Measurements from ENCODE around the gene CYB5R4.

DNA sequence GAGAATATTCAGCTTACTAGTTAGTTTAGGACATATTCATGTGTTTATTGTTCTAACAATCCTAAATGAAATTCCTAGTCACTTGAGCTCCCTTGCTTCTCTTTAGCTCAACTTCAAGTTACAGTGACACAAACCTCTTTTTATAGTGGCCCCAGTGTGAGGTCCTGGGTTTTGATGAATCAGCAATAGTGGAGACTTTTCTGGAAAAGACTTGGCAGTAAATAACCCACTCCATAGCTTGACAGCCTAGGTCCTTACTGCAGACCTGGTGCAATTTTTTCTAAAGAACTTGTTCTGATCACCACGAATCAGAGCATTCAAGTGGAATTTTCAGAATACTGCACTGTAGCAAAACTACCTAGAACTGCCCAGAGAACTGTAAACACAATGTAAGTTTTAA is 13.2 kb upstream of the CYB5R4 start:
- TF ChIP-seq POLR2AphosphoS5 (IDR thresholded peaks at IDR 0.05; ENCODE audit: low read depth, low read length), result no peak
- TF ChIP-seq TAF1 (IDR thresholded peaks at IDR 0.05; ENCODE audit: borderline replicate concordance, low read depth, low read length), result no peak

Measured in GM12892 (cell line).